GM23338 (cell line): ENCODE results near the gene PTPRZ1. TPM values are rescaled to one million over a fixed set of nuclear protein-coding genes. Genes with fewer than 3 reads are reported as not detected.

Experiments used
- ATAC-seq: fragments of 200-7000 bp; cut with Tn5 transposase; 3 replicates; pipeline ENCODE4 v1.9.1; 2020
- DNase-seq: peaks from one replicate; pipeline ENCODE4 v3.0.0-alpha.2; 2015; ENCODE audit warnings: low spot score
- H2AFZ ChIP-seq: fragments of 200-600 bp; sonication (generic); 2 replicates; pipeline ENCODE4 v1.8.0; 2016; ENCODE audit warnings: antibody characterized with exemption, mild to moderate bottlenecking, moderate library complexity
- H3F3A ChIP-seq: fragments of 200-600 bp; sonication (generic); replicated peaks from 2 replicates; pipeline ENCODE4 v1.8.0; 2017; ENCODE audit warnings: antibody characterized with exemption, mixed run types, low read depth
- H3K27ac ChIP-seq: fragments of 200-600 bp; sonication (generic); 2 replicates; pipeline ENCODE4 v1.6.1; 2016; ENCODE audit warnings: low read depth
- H3K27me3 ChIP-seq: fragments of 200-600 bp; sonication (generic); 2 replicates; pipeline ENCODE4 v1.8.0; 2016; ENCODE audit warnings: mild to moderate bottlenecking, mixed run types, moderate library complexity; ENCODE audit not compliant: insufficient read depth
- H3K36me3 ChIP-seq: fragments of 200-600 bp; sonication (generic); 2 replicates; pipeline ENCODE4 v1.8.0; 2016; ENCODE audit warnings: mild to moderate bottlenecking; ENCODE audit not compliant: insufficient read depth
- H3K4me1 ChIP-seq: fragments of 200-600 bp; sonication (generic); 2 replicates; pipeline ENCODE4 v1.8.0; 2016; ENCODE audit warnings: mild to moderate bottlenecking, moderate library complexity; ENCODE audit not compliant: insufficient read depth
- H3K4me2 ChIP-seq: fragments of 200-600 bp; sonication (generic); 2 replicates; pipeline ENCODE4 v1.7.1; 2017; ENCODE audit warnings: mixed run types
- H3K4me3 ChIP-seq: fragments of 200-600 bp; sonication (generic); 2 replicates; pipeline ENCODE4 v1.6.1; 2016; ENCODE audit warnings: mixed run types
- H3K79me2 ChIP-seq: fragments of 200-600 bp; sonication (generic); replicated peaks from 2 replicates; pipeline ENCODE4 v1.8.0; 2017; ENCODE audit warnings: mild to moderate bottlenecking; ENCODE audit not compliant: insufficient read depth
- H3K9me2 ChIP-seq: fragments of 200-600 bp; sonication (generic); 2 replicates; pipeline ENCODE4 v1.8.0; 2017; ENCODE audit not compliant: insufficient read depth
- H4K20me1 ChIP-seq: fragments of 200-600 bp; sonication (generic); replicated peaks from 2 replicates; pipeline ENCODE4 v1.8.0; 2017; ENCODE audit warnings: mild to moderate bottlenecking; ENCODE audit not compliant: insufficient read depth
- H3K27ac Mint-ChIP-seq: 2 replicates; pipeline ENCODE4 v1.8.0; 2020; ENCODE audit warnings: inconsistent platforms, mild to moderate bottlenecking, moderate library complexity, mixed read lengths
- H3K27me3 Mint-ChIP-seq: 3 replicates; pipeline ENCODE4 v1.8.0; 2022; ENCODE audit warnings: low read depth, mild to moderate bottlenecking, moderate library complexity, mixed read lengths, inconsistent platforms; ENCODE audit not compliant: insufficient read depth, poor library complexity
- H3K36me3 Mint-ChIP-seq: 3 replicates; pipeline ENCODE4 v1.8.0; 2021; ENCODE audit warnings: low read depth, mild to moderate bottlenecking, inconsistent platforms, moderate library complexity, mixed read lengths
- H3K4me1 Mint-ChIP-seq: 3 replicates; pipeline ENCODE4 v1.8.0; 2020; ENCODE audit warnings: mild to moderate bottlenecking, inconsistent platforms, mixed read lengths
- H3K4me3 Mint-ChIP-seq: 3 replicates; pipeline ENCODE4 v1.8.0; 2021; ENCODE audit warnings: moderate library complexity, mild to moderate bottlenecking, inconsistent platforms, mixed read lengths
- H3K9me3 Mint-ChIP-seq: 3 replicates; pipeline ENCODE4 v1.8.0; 2020; ENCODE audit warnings: moderate library complexity, mild to moderate bottlenecking, inconsistent platforms, mixed read lengths
- CREB1 ChIP-seq: fragments of 250-450 bp; sonication (Bioruptor Pico); IDR thresholded peaks from 2 replicates; pipeline ENCODE4 v1.5.0; 2020; ENCODE audit warnings: low read depth, mild to moderate bottlenecking, moderate library complexity
- EZH2 ChIP-seq: fragments of 200-600 bp; sonication (generic); IDR thresholded peaks from one replicate; pipeline ENCODE4 v1.8.0; 2017; ENCODE audit warnings: antibody characterized with exemption, mild to moderate bottlenecking, low read depth; ENCODE audit not compliant: unreplicated experiment
- EZH2phosphoT487 ChIP-seq: fragments of 200-600 bp; sonication (generic); IDR thresholded peaks from one replicate; pipeline ENCODE4 v1.8.1; 2018; ENCODE audit warnings: antibody characterized with exemption; ENCODE audit not compliant: unreplicated experiment
- JUNB ChIP-seq: IDR thresholded peaks from one replicate; pipeline ENCODE4 v1.6.1; 2016; ENCODE audit warnings: antibody characterized with exemption; ENCODE audit not compliant: unreplicated experiment
- NANOG ChIP-seq: IDR thresholded peaks from 2 replicates; pipeline ENCODE4 v1.6.1; 2016; ENCODE audit warnings: antibody characterized with exemption, borderline replicate concordance
- POLR2AphosphoS5 ChIP-seq: IDR thresholded peaks from 2 replicates; pipeline ENCODE4 v1.6.1; 2016; ENCODE audit warnings: antibody characterized with exemption, low read depth
- STAT1 ChIP-seq: IDR thresholded peaks from one replicate; pipeline ENCODE4 v1.6.1; 2016; ENCODE audit warnings: antibody characterized with exemption; ENCODE audit not compliant: unreplicated experiment
- ZNF114 ChIP-seq: fragments of 250-450 bp; sonication (Bioruptor Pico); IDR thresholded peaks from 2 replicates; pipeline ENCODE4 v1.5.0; 2020; ENCODE audit warnings: mild to moderate bottlenecking, moderate library complexity
- ZNF331 ChIP-seq: fragments of 250-450 bp; sonication (Bioruptor Pico); IDR thresholded peaks from 2 replicates; pipeline ENCODE4 v1.5.0; 2020; ENCODE audit warnings: low read depth, mild to moderate bottlenecking, moderate library complexity
- polyA plus RNA-seq: library from polyadenylated mRNA; unstranded; fragments of >200 nt; fragmentation: Nextera tagmentation; extraction: Ambion mirVana; gene quantifications from 2 replicates; pipeline ENCODE4 v1.2.1, GENCODE V29; 2016
- total RNA-seq: library from RNA; depleted of rRNA; stranded (reverse); fragments of >200 nt; shearing (Covaris generic); gene quantifications from 2 replicates; pipeline ENCODE4 v1.2.3, GENCODE V29; 2014
- TF ChIP-seq, protein P1 (sequence below), 2 experiments: fragments of 200-600 bp in 1 of 2; sonication (generic) in 1 of 2; conservative IDR thresholded peaks; 2 replicates each; pipeline versions ENCODE4 v1.5.1 to v1.6.1; 2016 to 2017; ENCODE audit warnings: antibody characterized with exemption in 2 of 2, low read depth in 2 of 2, mild to moderate bottlenecking in 2 of 2, moderate library complexity in 1 of 2
- TF ChIP-seq, protein P2 (sequence below): IDR thresholded peaks from one replicate; pipeline ENCODE4 v1.6.1; 2018; ENCODE audit warnings: antibody characterized with exemption; ENCODE audit not compliant: unreplicated experiment
- TF ChIP-seq, protein P3 (sequence below): IDR thresholded peaks from 2 replicates; pipeline ENCODE4 v1.6.1; 2016; ENCODE audit warnings: antibody characterized with exemption
- TF ChIP-seq, protein P4 (sequence below): fragments of 250-450 bp; sonication (Bioruptor Pico); IDR thresholded peaks from 2 replicates; pipeline ENCODE4 v1.5.0; 2020; ENCODE audit warnings: mild to moderate bottlenecking, moderate library complexity

PTPRZ1 gene
- total and polyA plus RNA-seq, 2 experiments from 2014 or later = 160 to 230 TPM

DNA sequence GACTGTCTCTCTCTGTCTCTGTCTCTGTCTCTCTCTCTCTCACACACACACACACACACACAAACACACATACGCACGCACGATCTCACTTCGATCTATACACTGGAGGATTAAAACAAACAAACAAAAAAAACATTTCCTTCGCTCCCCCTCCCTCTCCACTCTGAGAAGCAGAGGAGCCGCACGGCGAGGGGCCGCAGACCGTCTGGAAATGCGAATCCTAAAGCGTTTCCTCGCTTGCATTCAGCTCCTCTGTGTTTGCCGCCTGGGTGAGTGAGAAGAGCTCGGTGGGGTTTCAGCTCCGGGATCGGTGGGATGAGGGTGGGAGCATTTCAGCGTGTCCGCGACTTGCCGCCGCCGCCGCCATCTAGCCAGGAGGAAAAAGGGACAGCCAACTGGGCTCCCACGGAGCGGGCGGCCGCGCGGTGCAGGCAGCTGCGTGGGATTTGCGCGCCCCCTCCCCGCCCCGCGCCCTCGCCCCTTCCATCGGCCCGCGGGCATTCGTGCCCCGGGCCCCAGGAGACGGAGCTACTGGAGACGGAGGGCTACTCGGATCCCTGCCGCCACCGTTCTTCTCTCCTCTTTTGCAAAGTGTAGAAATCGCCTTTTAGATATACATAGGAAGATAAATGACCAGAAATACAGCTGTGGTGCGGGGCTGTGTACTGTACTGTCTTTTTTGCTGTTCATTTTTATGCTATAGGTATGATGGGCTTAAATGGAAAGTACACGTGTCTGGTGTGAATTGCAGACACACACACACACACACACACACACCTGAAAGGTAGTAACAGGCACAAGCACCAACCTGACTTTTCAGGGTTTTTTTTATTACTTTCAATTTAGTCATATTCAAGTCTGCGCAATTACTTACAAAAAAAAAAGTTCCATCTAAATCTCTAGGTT, 581 bp downstream of the PTPRZ1 start:
- peaks cover 4% of the 10 kb centered on the region for H3K27me3 Mint-ChIP-seq
- H4K20me1 ChIP-seq = peaks cover 11% of the 10 kb centered on the region
- H3K36me3 Mint-ChIP-seq = peaks cover 35% of the 10 kb centered on the region; the same call in 2 of the 3 replicates
- H3K27ac Mint-ChIP-seq = peak overlapping the region; percentile 92
- H3K4me3 Mint-ChIP-seq = peak overlapping the region; percentile 92
- ATAC-seq (peak; percentile 59), DNase-seq (peak; percentile 68)
- no peaks in the 10 kb centered on the region for H3K9me3 Mint-ChIP-seq
- H3K9me2 ChIP-seq = no peaks in the 10 kb centered on the region
- H3K27ac ChIP-seq = peak overlapping the region; percentile 76
- TF ChIP-seq, protein P1, sequence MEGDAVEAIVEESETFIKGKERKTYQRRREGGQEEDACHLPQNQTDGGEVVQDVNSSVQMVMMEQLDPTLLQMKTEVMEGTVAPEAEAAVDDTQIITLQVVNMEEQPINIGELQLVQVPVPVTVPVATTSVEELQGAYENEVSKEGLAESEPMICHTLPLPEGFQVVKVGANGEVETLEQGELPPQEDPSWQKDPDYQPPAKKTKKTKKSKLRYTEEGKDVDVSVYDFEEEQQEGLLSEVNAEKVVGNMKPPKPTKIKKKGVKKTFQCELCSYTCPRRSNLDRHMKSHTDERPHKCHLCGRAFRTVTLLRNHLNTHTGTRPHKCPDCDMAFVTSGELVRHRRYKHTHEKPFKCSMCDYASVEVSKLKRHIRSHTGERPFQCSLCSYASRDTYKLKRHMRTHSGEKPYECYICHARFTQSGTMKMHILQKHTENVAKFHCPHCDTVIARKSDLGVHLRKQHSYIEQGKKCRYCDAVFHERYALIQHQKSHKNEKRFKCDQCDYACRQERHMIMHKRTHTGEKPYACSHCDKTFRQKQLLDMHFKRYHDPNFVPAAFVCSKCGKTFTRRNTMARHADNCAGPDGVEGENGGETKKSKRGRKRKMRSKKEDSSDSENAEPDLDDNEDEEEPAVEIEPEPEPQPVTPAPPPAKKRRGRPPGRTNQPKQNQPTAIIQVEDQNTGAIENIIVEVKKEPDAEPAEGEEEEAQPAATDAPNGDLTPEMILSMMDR (conservative IDR thresholded peaks at IDR 0.05; ENCODE audit: low read depth in 2 of 2) = no peak
- TF ChIP-seq, protein P2, sequence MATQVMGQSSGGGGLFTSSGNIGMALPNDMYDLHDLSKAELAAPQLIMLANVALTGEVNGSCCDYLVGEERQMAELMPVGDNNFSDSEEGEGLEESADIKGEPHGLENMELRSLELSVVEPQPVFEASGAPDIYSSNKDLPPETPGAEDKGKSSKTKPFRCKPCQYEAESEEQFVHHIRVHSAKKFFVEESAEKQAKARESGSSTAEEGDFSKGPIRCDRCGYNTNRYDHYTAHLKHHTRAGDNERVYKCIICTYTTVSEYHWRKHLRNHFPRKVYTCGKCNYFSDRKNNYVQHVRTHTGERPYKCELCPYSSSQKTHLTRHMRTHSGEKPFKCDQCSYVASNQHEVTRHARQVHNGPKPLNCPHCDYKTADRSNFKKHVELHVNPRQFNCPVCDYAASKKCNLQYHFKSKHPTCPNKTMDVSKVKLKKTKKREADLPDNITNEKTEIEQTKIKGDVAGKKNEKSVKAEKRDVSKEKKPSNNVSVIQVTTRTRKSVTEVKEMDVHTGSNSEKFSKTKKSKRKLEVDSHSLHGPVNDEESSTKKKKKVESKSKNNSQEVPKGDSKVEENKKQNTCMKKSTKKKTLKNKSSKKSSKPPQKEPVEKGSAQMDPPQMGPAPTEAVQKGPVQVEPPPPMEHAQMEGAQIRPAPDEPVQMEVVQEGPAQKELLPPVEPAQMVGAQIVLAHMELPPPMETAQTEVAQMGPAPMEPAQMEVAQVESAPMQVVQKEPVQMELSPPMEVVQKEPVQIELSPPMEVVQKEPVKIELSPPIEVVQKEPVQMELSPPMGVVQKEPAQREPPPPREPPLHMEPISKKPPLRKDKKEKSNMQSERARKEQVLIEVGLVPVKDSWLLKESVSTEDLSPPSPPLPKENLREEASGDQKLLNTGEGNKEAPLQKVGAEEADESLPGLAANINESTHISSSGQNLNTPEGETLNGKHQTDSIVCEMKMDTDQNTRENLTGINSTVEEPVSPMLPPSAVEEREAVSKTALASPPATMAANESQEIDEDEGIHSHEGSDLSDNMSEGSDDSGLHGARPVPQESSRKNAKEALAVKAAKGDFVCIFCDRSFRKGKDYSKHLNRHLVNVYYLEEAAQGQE = no peak
- TF ChIP-seq EZH2 (no peak), NANOG (no peak), ZNF114 (CRISPR knock-in tag) (no peak), CREB1 (CRISPR knock-in tag) (no peak), STAT1 (no peak), ZNF331 (CRISPR knock-in tag) (no peak), POLR2AphosphoS5 (no peak), EZH2phosphoT487 (no peak), JUNB (no peak)
- TF ChIP-seq, protein P3, sequence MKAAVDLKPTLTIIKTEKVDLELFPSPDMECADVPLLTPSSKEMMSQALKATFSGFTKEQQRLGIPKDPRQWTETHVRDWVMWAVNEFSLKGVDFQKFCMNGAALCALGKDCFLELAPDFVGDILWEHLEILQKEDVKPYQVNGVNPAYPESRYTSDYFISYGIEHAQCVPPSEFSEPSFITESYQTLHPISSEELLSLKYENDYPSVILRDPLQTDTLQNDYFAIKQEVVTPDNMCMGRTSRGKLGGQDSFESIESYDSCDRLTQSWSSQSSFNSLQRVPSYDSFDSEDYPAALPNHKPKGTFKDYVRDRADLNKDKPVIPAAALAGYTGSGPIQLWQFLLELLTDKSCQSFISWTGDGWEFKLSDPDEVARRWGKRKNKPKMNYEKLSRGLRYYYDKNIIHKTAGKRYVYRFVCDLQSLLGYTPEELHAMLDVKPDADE = no peak
- TF ChIP-seq, protein P4, sequence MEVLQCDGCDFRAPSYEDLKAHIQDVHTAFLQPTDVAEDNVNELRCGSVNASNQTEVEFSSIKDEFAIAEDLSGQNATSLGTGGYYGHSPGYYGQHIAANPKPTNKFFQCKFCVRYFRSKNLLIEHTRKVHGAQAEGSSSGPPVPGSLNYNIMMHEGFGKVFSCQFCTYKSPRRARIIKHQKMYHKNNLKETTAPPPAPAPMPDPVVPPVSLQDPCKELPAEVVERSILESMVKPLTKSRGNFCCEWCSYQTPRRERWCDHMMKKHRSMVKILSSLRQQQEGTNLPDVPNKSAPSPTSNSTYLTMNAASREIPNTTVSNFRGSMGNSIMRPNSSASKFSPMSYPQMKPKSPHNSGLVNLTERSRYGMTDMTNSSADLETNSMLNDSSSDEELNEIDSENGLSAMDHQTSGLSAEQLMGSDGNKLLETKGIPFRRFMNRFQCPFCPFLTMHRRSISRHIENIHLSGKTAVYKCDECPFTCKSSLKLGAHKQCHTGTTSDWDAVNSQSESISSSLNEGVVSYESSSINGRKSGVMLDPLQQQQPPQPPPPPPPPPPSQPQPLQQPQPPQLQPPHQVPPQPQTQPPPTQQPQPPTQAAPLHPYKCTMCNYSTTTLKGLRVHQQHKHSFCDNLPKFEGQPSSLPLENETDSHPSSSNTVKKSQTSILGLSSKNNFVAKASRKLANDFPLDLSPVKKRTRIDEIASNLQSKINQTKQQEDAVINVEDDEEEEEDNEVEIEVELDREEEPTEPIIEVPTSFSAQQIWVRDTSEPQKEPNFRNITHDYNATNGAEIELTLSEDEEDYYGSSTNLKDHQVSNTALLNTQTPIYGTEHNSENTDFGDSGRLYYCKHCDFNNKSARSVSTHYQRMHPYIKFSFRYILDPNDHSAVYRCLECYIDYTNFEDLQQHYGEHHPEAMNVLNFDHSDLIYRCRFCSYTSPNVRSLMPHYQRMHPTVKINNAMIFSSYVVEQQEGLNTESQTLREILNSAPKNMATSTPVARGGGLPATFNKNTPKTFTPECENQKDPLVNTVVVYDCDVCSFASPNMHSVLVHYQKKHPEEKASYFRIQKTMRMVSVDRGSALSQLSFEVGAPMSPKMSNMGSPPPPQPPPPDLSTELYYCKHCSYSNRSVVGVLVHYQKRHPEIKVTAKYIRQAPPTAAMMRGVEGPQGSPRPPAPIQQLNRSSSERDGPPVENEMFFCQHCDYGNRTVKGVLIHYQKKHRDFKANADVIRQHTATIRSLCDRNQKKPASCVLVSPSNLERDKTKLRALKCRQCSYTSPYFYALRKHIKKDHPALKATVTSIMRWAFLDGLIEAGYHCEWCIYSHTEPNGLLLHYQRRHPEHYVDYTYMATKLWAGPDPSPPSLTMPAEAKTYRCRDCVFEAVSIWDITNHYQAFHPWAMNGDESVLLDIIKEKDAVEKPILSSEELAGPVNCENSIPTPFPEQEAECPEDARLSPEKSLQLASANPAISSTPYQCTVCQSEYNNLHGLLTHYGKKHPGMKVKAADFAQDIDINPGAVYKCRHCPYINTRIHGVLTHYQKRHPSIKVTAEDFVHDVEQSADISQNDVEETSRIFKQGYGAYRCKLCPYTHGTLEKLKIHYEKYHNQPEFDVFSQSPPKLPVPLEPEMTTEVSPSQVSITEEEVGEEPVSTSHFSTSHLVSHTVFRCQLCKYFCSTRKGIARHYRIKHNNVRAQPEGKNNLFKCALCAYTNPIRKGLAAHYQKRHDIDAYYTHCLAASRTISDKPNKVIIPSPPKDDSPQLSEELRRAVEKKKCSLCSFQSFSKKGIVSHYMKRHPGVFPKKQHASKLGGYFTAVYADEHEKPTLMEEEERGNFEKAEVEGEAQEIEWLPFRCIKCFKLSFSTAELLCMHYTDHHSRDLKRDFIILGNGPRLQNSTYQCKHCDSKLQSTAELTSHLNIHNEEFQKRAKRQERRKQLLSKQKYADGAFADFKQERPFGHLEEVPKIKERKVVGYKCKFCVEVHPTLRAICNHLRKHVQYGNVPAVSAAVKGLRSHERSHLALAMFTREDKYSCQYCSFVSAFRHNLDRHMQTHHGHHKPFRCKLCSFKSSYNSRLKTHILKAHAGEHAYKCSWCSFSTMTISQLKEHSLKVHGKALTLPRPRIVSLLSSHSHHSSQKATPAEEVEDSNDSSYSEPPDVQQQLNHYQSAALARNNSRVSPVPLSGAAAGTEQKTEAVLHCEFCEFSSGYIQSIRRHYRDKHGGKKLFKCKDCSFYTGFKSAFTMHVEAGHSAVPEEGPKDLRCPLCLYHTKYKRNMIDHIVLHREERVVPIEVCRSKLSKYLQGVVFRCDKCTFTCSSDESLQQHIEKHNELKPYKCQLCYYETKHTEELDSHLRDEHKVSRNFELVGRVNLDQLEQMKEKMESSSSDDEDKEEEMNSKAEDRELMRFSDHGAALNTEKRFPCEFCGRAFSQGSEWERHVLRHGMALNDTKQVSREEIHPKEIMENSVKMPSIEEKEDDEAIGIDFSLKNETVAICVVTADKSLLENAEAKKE = no peak
- peak overlapping the region; percentile 34; the same call in 1 of the 2 replicates for H2AFZ ChIP-seq
- H3K4me3 ChIP-seq = peak overlapping the region; percentile 86
- H3K27me3 ChIP-seq = no peaks in the 10 kb centered on the region
- peaks cover 55% of the 10 kb centered on the region for H3K79me2 ChIP-seq
- H3F3A ChIP-seq = no peaks in the 10 kb centered on the region
- no peaks in the 10 kb centered on the region for H3K36me3 ChIP-seq
- peaks cover 40% of the 10 kb centered on the region for H3K4me1 Mint-ChIP-seq
- H3K4me2 ChIP-seq = peak overlapping the region; percentile 84
- peaks cover 28% of the 10 kb centered on the region for H3K4me1 ChIP-seq
